Cortex of kidney (tissue), 1 donor: ENCODE data around the gene CDK6.

Experiments used
- DNase-seq: peaks from one replicate; lab custom pipeline; 2025; lab: John Stamatoyannopoulos, UW

The CDK6 gene

GRCh38 chr7:92735707-92736106 lies 100.7 kb downstream of the CDK6 start:
- no peak for DNase-seq

GRCh38 chr7:92732316-92733036 lies 103.9 kb downstream of the CDK6 start:
- DNase-seq, result no peak

- DNase-seq, result no peak
Measured at GRCh38 chr7:92731335-92732063, 104.9 kb downstream of the CDK6 start.

GRCh38 chr7:92730808-92731207 lies 105.6 kb downstream of the CDK6 start:
- DNase-seq, result no peak

- no peak for DNase-seq
Measured at GRCh38 chr7:92729751-92730150, 106.6 kb downstream of the CDK6 start.

- no peak for DNase-seq
Measured at GRCh38 chr7:92729172-92729571, 107.2 kb downstream of the CDK6 start.

GRCh38 chr7:92727755-92728154 lies 108.6 kb downstream of the CDK6 start:
- no peak for DNase-seq

- no peak for DNase-seq
Measured at GRCh38 chr7:92725161-92725925, 111.0 kb downstream of the CDK6 start.

- no peak for DNase-seq
Measured at GRCh38 chr7:92723943-92724342, 112.4 kb downstream of the CDK6 start.

GRCh38 chr7:92723205-92723604 lies 113.2 kb downstream of the CDK6 start:
- DNase-seq, result no peak

GRCh38 chr7:92722541-92722940 lies 113.8 kb downstream of the CDK6 start:
- no peak for DNase-seq

- DNase-seq, result no peak
Measured at GRCh38 chr7:92720604-92721350, 115.6 kb downstream of the CDK6 start.

GRCh38 chr7:92717993-92718716 lies 118.2 kb downstream of the CDK6 start:
- no peak for DNase-seq

- DNase-seq, result no peak
Measured at GRCh38 chr7:92717623-92717992, 118.8 kb downstream of the CDK6 start.

GRCh38 chr7:92716825-92717580 lies 119.4 kb downstream of the CDK6 start:
- no peak for DNase-seq

GRCh38 chr7:92715963-92716362 lies 120.4 kb downstream of the CDK6 start:
- DNase-seq, result no peak

- DNase-seq, result no peak
Measured at GRCh38 chr7:92714767-92715166, 121.6 kb downstream of the CDK6 start.

GRCh38 chr7:92714280-92714679 lies 122.1 kb downstream of the CDK6 start:
- no peak for DNase-seq

GRCh38 chr7:92709912-92710311 lies 126.5 kb downstream of the CDK6 start:
- no peak for DNase-seq

GRCh38 chr7:92709150-92709549 lies 127.2 kb downstream of the CDK6 start:
- DNase-seq, result no peak
